ENCODE results near the gene INAFM2.

The INAFM2 gene

GRCh38 chr15:40286794-40287193 is 36.7 kb upstream of the INAFM2 start:
- H3K27ac ChIP-seq, result no peak overlapping the region
- H3K4me3 ChIP-seq, result no peak overlapping the region

- H3K4me3 ChIP-seq, result no peak overlapping the region
- H3K27ac ChIP-seq, result no peak overlapping the region
Measured at GRCh38 chr15:40287505-40287904, 36.0 kb upstream of the INAFM2 start.

GRCh38 chr15:40287968-40288367 is 35.5 kb upstream of the INAFM2 start:
- H3K4me3 ChIP-seq, result no peak overlapping the region
- no peak overlapping the region for H3K27ac ChIP-seq

- Histone ChIP-seq H3K4me3 (no peak overlapping the region), H3K27ac (no peak overlapping the region)
Measured at GRCh38 chr15:40289140-40289775, 34.2 kb upstream of the INAFM2 start.

- no peak overlapping the region for H3K4me3 ChIP-seq
- H3K27ac ChIP-seq, result no peak overlapping the region
Measured at GRCh38 chr15:40290545-40290917, 33.0 kb upstream of the INAFM2 start.

GRCh38 chr15:40290918-40291574 is 32.4 kb upstream of the INAFM2 start:
- H3K4me3 ChIP-seq, result peak overlapping the region; percentile 10 to 34 (median 23)
- H3K27ac ChIP-seq, result no peak overlapping the region

GRCh38 chr15:40292246-40292645 is 31.2 kb upstream of the INAFM2 start:
- no peak overlapping the region for H3K4me3 ChIP-seq
- no peak overlapping the region for H3K27ac ChIP-seq

- no peak overlapping the region for H3K4me3 ChIP-seq
- H3K27ac ChIP-seq, result no peak overlapping the region
Measured at GRCh38 chr15:40293006-40293405, 30.5 kb upstream of the INAFM2 start.

- Histone ChIP-seq H3K27ac (no peak overlapping the region), H3K4me3 (no peak overlapping the region)
Measured at GRCh38 chr15:40293905-40294895, 29.3 kb upstream of the INAFM2 start.

GRCh38 chr15:40295297-40295696 is 28.2 kb upstream of the INAFM2 start:
- Histone ChIP-seq H3K4me3 (no peak overlapping the region), H3K27ac (no peak overlapping the region)

- Histone ChIP-seq H3K27ac (no peak overlapping the region), H3K4me3 (no peak overlapping the region)
Measured at GRCh38 chr15:40295877-40296560, 27.5 kb upstream of the INAFM2 start.

GRCh38 chr15:40296561-40297230 is 26.8 kb upstream of the INAFM2 start:
- H3K27ac ChIP-seq, result no peak overlapping the region
- H3K4me3 ChIP-seq, result no peak overlapping the region

GRCh38 chr15:40297356-40297755 is 26.1 kb upstream of the INAFM2 start:
- Histone ChIP-seq H3K4me3 (no peak overlapping the region), H3K27ac (no peak overlapping the region)

GRCh38 chr15:40298216-40298935 is 25.1 kb upstream of the INAFM2 start:
- H3K4me3 ChIP-seq, result no peak overlapping the region
- no peak overlapping the region for H3K27ac ChIP-seq

GRCh38 chr15:40300367-40300766 is 23.1 kb upstream of the INAFM2 start:
- H3K4me3 ChIP-seq, result no peak overlapping the region
- no peak overlapping the region for H3K27ac ChIP-seq

- Histone ChIP-seq H3K4me3 (no peak overlapping the region), H3K27ac (no peak overlapping the region)
Measured at GRCh38 chr15:40300771-40301170, 22.7 kb upstream of the INAFM2 start.

- Histone ChIP-seq H3K4me3 (no peak overlapping the region), H3K27ac (no peak overlapping the region)
Measured at GRCh38 chr15:40301467-40302179, 21.9 kb upstream of the INAFM2 start.

GRCh38 chr15:40302288-40302886 is 21.1 kb upstream of the INAFM2 start:
- H3K4me3 ChIP-seq, result no peak overlapping the region
- no peak overlapping the region for H3K27ac ChIP-seq

All from skin epidermis (tissue), 12 donors.